GM12864 (cell line): ENCODE measurements around the gene LAMA4.

ENCODE experiments used
- DNase-seq: peaks from one replicate; pipeline ENCODE4 v3.0.0-alpha.2; 2011; ENCODE audit warnings: low read depth
- H3K4me3 ChIP-seq: 2 replicates; pipeline ENCODE4 v1.5.1; 2011; ENCODE audit warnings: mild to moderate bottlenecking, low read depth, low read length, control low read depth
- TF ChIP-seq, protein P1 (sequence below): IDR thresholded peaks from 2 replicates; pipeline ENCODE4 v1.5.1; 2011; ENCODE audit warnings: low read depth, mild to moderate bottlenecking, moderate library complexity, low read length, control low read depth, inconsistent platforms; ENCODE audit errors: missing control alignments

Gene LAMA4

DNA sequence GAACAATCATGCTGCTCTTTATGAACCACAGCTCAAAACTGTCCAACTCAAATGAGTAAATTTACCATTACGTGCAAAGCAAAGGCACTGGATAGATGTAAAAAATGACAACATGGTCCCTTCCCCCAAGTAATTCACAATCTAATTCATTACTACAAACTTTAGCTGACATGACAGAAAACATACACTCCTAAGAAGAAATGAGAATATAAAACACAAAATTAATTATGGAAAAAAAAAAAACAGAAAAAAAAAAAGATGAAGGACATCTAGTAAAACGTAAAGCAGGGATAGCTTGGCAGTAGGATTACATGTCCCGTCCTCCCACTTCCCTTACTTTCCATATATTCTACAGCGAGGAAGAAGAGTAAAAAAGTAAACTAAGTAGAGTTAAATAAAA is 172.8 kb downstream of the LAMA4 start:
- DNase-seq = no peak
- TF ChIP-seq, protein P1, sequence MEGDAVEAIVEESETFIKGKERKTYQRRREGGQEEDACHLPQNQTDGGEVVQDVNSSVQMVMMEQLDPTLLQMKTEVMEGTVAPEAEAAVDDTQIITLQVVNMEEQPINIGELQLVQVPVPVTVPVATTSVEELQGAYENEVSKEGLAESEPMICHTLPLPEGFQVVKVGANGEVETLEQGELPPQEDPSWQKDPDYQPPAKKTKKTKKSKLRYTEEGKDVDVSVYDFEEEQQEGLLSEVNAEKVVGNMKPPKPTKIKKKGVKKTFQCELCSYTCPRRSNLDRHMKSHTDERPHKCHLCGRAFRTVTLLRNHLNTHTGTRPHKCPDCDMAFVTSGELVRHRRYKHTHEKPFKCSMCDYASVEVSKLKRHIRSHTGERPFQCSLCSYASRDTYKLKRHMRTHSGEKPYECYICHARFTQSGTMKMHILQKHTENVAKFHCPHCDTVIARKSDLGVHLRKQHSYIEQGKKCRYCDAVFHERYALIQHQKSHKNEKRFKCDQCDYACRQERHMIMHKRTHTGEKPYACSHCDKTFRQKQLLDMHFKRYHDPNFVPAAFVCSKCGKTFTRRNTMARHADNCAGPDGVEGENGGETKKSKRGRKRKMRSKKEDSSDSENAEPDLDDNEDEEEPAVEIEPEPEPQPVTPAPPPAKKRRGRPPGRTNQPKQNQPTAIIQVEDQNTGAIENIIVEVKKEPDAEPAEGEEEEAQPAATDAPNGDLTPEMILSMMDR = no peak

DNA sequence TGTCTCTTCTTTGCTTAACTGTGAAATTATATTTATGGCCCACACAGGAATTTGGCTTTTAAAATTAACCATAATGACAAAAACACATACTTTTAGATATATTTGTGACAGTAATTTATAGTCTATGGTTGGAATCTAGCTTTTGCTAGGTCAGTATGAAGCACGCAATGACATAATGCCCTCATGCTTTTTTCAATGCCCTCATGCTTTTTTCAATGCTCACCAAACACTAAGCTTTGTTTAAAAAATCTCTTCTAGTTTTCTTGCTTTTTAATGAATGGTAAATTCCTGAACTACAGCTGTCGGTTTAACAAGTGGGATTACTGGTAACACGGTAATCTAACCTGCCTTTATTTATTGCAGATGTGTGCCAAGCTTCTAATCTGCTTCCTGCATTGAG is 187.8 kb downstream of the LAMA4 start:
- TF ChIP-seq, protein P1 = no peak
- DNase-seq = no peak
- no peak overlapping the region for H3K4me3 ChIP-seq

More for the DNA sequence above, 172.8 kb downstream of the LAMA4 start:
- no peak overlapping the region for H3K4me3 ChIP-seq

DNA sequence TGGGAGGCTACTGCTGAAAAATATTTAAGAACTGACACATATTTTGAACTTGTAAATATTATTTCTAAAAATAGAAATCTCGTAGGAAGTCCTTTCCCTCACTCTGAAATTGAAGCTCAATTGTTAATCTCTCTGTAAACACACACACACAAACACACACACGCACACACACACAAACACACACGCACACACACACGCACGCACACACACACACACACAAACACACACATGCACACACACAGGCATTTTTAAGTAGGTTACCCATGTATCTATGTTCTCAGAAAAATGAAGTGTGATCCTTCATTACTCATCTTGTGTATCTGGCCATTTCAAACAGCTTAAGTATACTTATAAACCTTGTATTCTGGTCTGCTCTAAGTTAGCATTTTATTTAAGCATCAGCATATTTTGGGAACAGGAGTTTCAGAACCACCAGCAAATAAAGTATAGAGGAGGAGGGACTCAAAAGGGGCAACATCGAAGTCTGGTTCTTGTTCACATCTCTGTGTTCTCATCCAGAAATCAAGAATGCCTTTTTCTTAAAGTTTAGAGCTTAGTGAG is 188.9 kb downstream of the LAMA4 start:
- TF ChIP-seq, protein P1 = no peak
- H3K4me3 ChIP-seq = no peak overlapping the region
- DNase-seq = no peak

DNA sequence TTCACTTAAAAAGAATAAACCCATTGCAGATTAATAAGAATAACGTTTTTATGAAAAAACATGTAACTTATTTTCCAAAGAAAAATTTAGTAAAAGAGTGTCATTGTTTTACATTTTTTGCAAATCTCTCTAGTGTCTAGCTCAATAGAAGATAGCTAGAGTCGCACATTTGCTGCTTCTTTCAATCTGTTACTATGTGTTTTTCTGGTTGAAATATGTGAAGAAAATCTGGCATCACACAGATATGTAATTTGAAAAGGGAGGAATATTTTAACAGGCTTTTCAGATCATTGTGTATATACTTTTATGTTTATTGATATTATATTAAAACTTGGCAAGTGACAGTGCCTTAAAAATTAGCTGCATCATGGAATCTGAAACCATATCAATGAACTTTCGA is 191.4 kb downstream of the LAMA4 start:
- DNase-seq = no peak
- no peak overlapping the region for H3K4me3 ChIP-seq
- TF ChIP-seq, protein P1 = no peak

DNA sequence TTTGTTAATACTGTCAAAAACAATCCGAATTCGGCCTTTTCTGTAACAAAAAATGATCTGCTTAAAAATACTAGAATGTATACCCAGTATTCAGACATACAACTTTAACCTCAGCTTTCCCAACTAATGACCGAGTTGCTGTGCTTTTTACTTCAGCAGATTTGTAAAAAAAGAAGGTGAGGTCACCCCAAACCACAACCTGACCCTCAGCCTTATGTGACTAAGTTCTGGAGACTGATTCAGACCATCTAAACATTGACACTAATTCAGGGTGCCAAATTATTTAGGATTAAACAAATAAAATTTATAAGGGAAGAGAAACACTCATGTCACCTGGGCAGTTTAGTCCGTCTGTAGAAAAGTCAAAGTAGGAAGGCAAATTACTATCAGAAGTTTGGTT is 192.8 kb downstream of the LAMA4 start:
- TF ChIP-seq, protein P1 = no peak
- H3K4me3 ChIP-seq = no peak overlapping the region
- no peak for DNase-seq
